ENCODE measurements around the gene GSTT2.

- TF ChIP-seq, protein P1, sequence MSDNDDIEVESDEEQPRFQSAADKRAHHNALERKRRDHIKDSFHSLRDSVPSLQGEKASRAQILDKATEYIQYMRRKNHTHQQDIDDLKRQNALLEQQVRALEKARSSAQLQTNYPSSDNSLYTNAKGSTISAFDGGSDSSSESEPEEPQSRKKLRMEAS (IDR thresholded peaks at IDR 0.05; ENCODE audit: low read depth, low read length), result no peak
- TF ChIP-seq POLR2A (IDR thresholded peaks at IDR 0.05; ENCODE audit: extremely low read depth, insufficient read length), result no peak
- TF ChIP-seq, protein P2, sequence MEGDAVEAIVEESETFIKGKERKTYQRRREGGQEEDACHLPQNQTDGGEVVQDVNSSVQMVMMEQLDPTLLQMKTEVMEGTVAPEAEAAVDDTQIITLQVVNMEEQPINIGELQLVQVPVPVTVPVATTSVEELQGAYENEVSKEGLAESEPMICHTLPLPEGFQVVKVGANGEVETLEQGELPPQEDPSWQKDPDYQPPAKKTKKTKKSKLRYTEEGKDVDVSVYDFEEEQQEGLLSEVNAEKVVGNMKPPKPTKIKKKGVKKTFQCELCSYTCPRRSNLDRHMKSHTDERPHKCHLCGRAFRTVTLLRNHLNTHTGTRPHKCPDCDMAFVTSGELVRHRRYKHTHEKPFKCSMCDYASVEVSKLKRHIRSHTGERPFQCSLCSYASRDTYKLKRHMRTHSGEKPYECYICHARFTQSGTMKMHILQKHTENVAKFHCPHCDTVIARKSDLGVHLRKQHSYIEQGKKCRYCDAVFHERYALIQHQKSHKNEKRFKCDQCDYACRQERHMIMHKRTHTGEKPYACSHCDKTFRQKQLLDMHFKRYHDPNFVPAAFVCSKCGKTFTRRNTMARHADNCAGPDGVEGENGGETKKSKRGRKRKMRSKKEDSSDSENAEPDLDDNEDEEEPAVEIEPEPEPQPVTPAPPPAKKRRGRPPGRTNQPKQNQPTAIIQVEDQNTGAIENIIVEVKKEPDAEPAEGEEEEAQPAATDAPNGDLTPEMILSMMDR (IDR thresholded peaks at IDR 0.05; ENCODE audit: low read depth, low read length), result no peak
These were observed 9.0 kb upstream of the GSTT2 start for GRCh38 chr22:23970816-23971486.

Measured in NB4 (cell line).